H9 (cell line): ENCODE measurements around the gene AP2A1. TPM values are rescaled to one million over a fixed set of nuclear protein-coding genes. Genes with fewer than 3 reads are reported as not detected.
A peak's percentile ranks its signal among the peaks of the same experiment; 100 is the strongest.

Experiments
- DNase-seq: peaks from one replicate; pipeline ENCODE4 v3.0.0-alpha.2; 2017
- H2AFZ ChIP-seq: one replicate; pipeline ENCODE4 v1.6.1; 2013; ENCODE audit warnings: mild to moderate bottlenecking, low read length, control low read depth, moderate library complexity
- H2AK5ac ChIP-seq: 2 replicates; pipeline ENCODE4 v1.6.1; 2013; ENCODE audit warnings: low read length, control low read depth, mixed read lengths; ENCODE audit not compliant: insufficient read length
- H2BK120ac ChIP-seq: one replicate; pipeline ENCODE4 v1.6.1; 2013; ENCODE audit warnings: low read depth, mild to moderate bottlenecking, low read length, control low read depth, inconsistent platforms; ENCODE audit not compliant: poor library complexity, severe bottlenecking
- H2BK12ac ChIP-seq: 2 replicates; pipeline ENCODE4 v1.6.1; 2013; ENCODE audit warnings: low read length, control low read depth, mixed read lengths, low read depth; ENCODE audit not compliant: insufficient read length
- H2BK15ac ChIP-seq: 2 replicates; pipeline ENCODE4 v1.6.1; 2013; ENCODE audit warnings: low read depth, low read length, control low read depth
- H2BK20ac ChIP-seq: one replicate; pipeline ENCODE4 v1.6.1; 2013; ENCODE audit warnings: low read depth, mild to moderate bottlenecking, low read length, control low read depth, inconsistent platforms; ENCODE audit not compliant: poor library complexity, severe bottlenecking
- H2BK5ac ChIP-seq: 2 replicates; pipeline ENCODE4 v1.6.1; 2013; ENCODE audit warnings: low read length, control low read depth, mixed read lengths; ENCODE audit not compliant: insufficient read length
- H3K14ac ChIP-seq: 2 replicates; pipeline ENCODE4 v1.6.1; 2013; ENCODE audit warnings: low read length, control low read depth; ENCODE audit not compliant: insufficient read depth
- H3K18ac ChIP-seq: 2 replicates; pipeline ENCODE4 v1.6.1; 2013; ENCODE audit warnings: low read depth, mild to moderate bottlenecking, mixed read lengths, low read length, control low read depth; ENCODE audit not compliant: insufficient read length
- H3K23ac ChIP-seq: 2 replicates; pipeline ENCODE4 v1.6.1; 2013; ENCODE audit warnings: low read length, control low read depth, mixed read lengths, low read depth; ENCODE audit not compliant: insufficient read length
- H3K23me2 ChIP-seq: 2 replicates; pipeline ENCODE4 v1.6.1; 2013; ENCODE audit warnings: low read depth, mild to moderate bottlenecking, mixed read lengths, low read length, control low read depth; ENCODE audit not compliant: insufficient read length, poor library complexity, severe bottlenecking
- H3K27ac ChIP-seq: 2 replicates; pipeline ENCODE4 v1.5.1; 2013; ENCODE audit warnings: low read length, control low read depth, mixed read lengths, low read depth; ENCODE audit not compliant: insufficient read length
- H3K27me3 ChIP-seq: 2 replicates; pipeline ENCODE4 v1.6.1; 2013; ENCODE audit warnings: low read length, control low read depth, inconsistent platforms; ENCODE audit not compliant: insufficient read depth
- H3K4ac ChIP-seq: 2 replicates; pipeline ENCODE4 v1.6.1; 2013; ENCODE audit warnings: low read depth, mild to moderate bottlenecking, control low read depth, inconsistent platforms, low read length, moderate library complexity
- H3K4me1 ChIP-seq: 2 replicates; pipeline ENCODE4 v1.6.1; 2013; ENCODE audit warnings: low read length, control low read depth, inconsistent platforms; ENCODE audit not compliant: insufficient read depth
- H3K4me2 ChIP-seq: 2 replicates; pipeline ENCODE4 v1.6.1; 2013; ENCODE audit warnings: low read length, control low read depth, mixed read lengths; ENCODE audit not compliant: insufficient read length, insufficient read depth
- H3K56ac ChIP-seq: 2 replicates; pipeline ENCODE4 v1.6.1; 2013; ENCODE audit warnings: low read depth, mild to moderate bottlenecking, mixed read lengths, low read length, control low read depth; ENCODE audit not compliant: insufficient read length
- H3K79me1 ChIP-seq: 2 replicates; pipeline ENCODE4 v1.6.1; 2013; ENCODE audit warnings: low read depth, mild to moderate bottlenecking, moderate library complexity, low read length, control low read depth, inconsistent platforms; ENCODE audit not compliant: insufficient read depth, poor library complexity, severe bottlenecking
- H3K79me2 ChIP-seq: 2 replicates; pipeline ENCODE4 v1.6.1; 2013; ENCODE audit warnings: low read length, control low read depth, inconsistent platforms; ENCODE audit not compliant: insufficient read depth
- H3K9ac ChIP-seq: 2 replicates; pipeline ENCODE4 v1.6.1; 2013; ENCODE audit warnings: low read length, control low read depth, mixed read lengths; ENCODE audit not compliant: insufficient read length; ENCODE audit errors: extremely low read depth
- H3K9me3 ChIP-seq: one replicate; pipeline ENCODE4 v1.6.1; 2013; ENCODE audit warnings: low read depth, low read length, inconsistent platforms; ENCODE audit not compliant: control insufficient read depth
- H3T11ph ChIP-seq: one replicate; pipeline ENCODE4 v1.6.1; 2013; ENCODE audit warnings: mild to moderate bottlenecking, low read length, control low read depth, inconsistent platforms
- H4K20me1 ChIP-seq: one replicate; pipeline ENCODE4 v1.6.1; 2013; ENCODE audit not compliant: control insufficient read depth, insufficient read length, insufficient read depth
- H4K5ac ChIP-seq: 2 replicates; pipeline ENCODE4 v1.6.1; 2013; ENCODE audit warnings: low read depth, mild to moderate bottlenecking, mixed read lengths, low read length, control low read depth; ENCODE audit not compliant: insufficient read length
- H4K8ac ChIP-seq: replicated peaks from 2 replicates; pipeline ENCODE4 v1.6.1; 2013; ENCODE audit warnings: low read length, control low read depth, mixed read lengths, low read depth; ENCODE audit not compliant: insufficient read length
- H4K91ac ChIP-seq: 2 replicates; pipeline ENCODE4 v1.6.1; 2013; ENCODE audit warnings: low read depth, mild to moderate bottlenecking, moderate library complexity, mixed read lengths, low read length, control low read depth; ENCODE audit not compliant: insufficient read length
- H3K27ac Mint-ChIP-seq, 3 experiments: 2 replicates in 2 of 3; 3 replicates in 1 of 3; pipeline ENCODE4 v1.8.0; 2020 to 2021; ENCODE audit warnings: mixed read lengths in 3 of 3, mild to moderate bottlenecking in 1 of 3, moderate library complexity in 1 of 3
- H3K27me3 Mint-ChIP-seq: 2 replicates; pipeline ENCODE4 v1.8.0; 2021; ENCODE audit warnings: low read depth, mild to moderate bottlenecking, moderate library complexity, mixed read lengths
- H3K36me3 Mint-ChIP-seq, 3 experiments: 2 replicates in 2 of 3; 3 replicates in 1 of 3; pipeline ENCODE4 v1.8.0; 2020 to 2021; ENCODE audit warnings: low read depth in 3 of 3, mixed read lengths in 3 of 3; ENCODE audit not compliant: insufficient read depth in 1 of 3
- H3K4me1 Mint-ChIP-seq, 2 experiments: 2 replicates each; pipeline ENCODE4 v1.8.0; 2020; ENCODE audit warnings: mixed read lengths in 2 of 2
- H3K4me3 Mint-ChIP-seq, 2 experiments: 2 replicates in 1 of 2; 3 replicates in 1 of 2; pipeline ENCODE4 v1.8.0; 2020 to 2021; ENCODE audit warnings: mild to moderate bottlenecking in 2 of 2, mixed read lengths in 2 of 2, moderate library complexity in 1 of 2
- H3K9me3 Mint-ChIP-seq, 2 experiments: 2 replicates in 1 of 2; 3 replicates in 1 of 2; pipeline ENCODE4 v1.8.0; 2020; ENCODE audit warnings: mild to moderate bottlenecking in 2 of 2, mixed read lengths in 2 of 2, moderate library complexity in 1 of 2
- WGBS: extraction: QIAGEN DNeasy Blood & Tissue Kit; methylation state at CpG from one replicate; pipeline ENCODE4 v1.1.7; 2013; ENCODE audit warnings: missing lambda C conversion rate, low lambda C conversion rate, mixed read lengths; ENCODE audit not compliant: insufficient read length; ENCODE audit errors: extremely low coverage; 5-methylcytosine and 5-hydroxymethylcytosine counted together
- total RNA-seq: library from RNA; stranded (reverse); gene quantifications from 2 replicates; pipeline ENCODE4 v1.2.1, GENCODE V29; 2021
- TF ChIP-seq, protein P1 (sequence below): fragments of 200-600 bp; sonication (generic); conservative IDR thresholded peaks from 3 replicates; pipeline ENCODE4 v1.8.0; 2021; ENCODE audit warnings: antibody characterized with exemption, mild to moderate bottlenecking

AP2A1 gene
- total RNA-seq, 1 experiment from 2014 or later = 108 TPM

DNA sequence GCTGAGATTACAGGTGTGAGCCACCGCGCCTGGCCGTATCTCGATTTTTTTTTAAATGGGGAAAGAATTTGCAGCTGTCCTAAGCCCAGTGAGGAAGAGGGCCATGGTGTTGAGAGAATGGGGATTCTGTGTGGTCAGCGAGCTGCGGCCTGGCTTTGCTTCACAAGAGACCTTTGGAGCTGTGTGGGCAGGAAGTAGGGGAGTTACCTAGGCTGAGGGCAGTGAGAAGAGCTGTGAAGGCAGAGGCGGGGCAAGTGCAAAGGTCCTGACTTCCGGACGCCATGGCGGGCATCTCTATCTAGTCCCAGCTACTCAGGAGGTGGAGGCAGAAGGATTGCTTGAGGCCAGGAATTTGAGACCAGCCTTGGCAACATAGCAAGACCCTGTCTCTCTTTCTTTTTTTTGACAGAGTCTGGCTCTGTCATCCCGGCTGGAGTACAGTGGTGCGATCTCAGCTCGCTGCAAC lies 4.9 kb downstream of the AP2A1 start:
- Histone ChIP-seq H4K20me1 (no peaks in the 10 kb centered on the region), H3K4ac (no peak overlapping the region), H3K56ac (no peak overlapping the region), H2BK12ac (no peak overlapping the region), H4K91ac (no peak overlapping the region), H3K23me2 (peaks cover 7% of the 10 kb centered on the region), H3K4me1 (no peaks in the 10 kb centered on the region), H2BK5ac (no peak overlapping the region), H3K23ac (no peak overlapping the region), H3T11ph (no peak overlapping the region), H3K79me2 (peaks cover 8% of the 10 kb centered on the region; the same call in 1 of the 2 replicates), H2AFZ (no peak overlapping the region), H2BK15ac (no peak overlapping the region), H2AK5ac (no peak overlapping the region), H3K27me3 (no peaks in the 10 kb centered on the region), H4K8ac (no peak overlapping the region), H3K14ac (no peak overlapping the region), H2BK20ac (no peak overlapping the region), H3K27ac (no peak overlapping the region), H3K4me2 (no peak overlapping the region), H3K79me1 (peaks cover 13% of the 10 kb centered on the region), H4K5ac (no peak overlapping the region), H3K18ac (no peak overlapping the region), H3K9ac (no peak overlapping the region), H3K9me3 (no peaks in the 10 kb centered on the region), H2BK120ac (no peak overlapping the region)
- Mint-ChIP-seq H3K27me3 (no peaks in the 10 kb centered on the region), H3K27ac (peak overlapping the region in 2 of 3 experiments; percentile 27 to 38; a peak in 3 of 7 replicates), H3K36me3 (peaks cover 2 to 15% (median 13%) of the 10 kb centered on the region in 3 experiments), H3K9me3 (no peaks in the 10 kb centered on the region), H3K4me1 (peaks cover 17 to 19% of the 10 kb centered on the region in 2 experiments), H3K4me3 (peak overlapping the region in 1 of 2 experiments; percentile 2; a peak in 2 of 5 replicates)
- TF ChIP-seq, protein P1, sequence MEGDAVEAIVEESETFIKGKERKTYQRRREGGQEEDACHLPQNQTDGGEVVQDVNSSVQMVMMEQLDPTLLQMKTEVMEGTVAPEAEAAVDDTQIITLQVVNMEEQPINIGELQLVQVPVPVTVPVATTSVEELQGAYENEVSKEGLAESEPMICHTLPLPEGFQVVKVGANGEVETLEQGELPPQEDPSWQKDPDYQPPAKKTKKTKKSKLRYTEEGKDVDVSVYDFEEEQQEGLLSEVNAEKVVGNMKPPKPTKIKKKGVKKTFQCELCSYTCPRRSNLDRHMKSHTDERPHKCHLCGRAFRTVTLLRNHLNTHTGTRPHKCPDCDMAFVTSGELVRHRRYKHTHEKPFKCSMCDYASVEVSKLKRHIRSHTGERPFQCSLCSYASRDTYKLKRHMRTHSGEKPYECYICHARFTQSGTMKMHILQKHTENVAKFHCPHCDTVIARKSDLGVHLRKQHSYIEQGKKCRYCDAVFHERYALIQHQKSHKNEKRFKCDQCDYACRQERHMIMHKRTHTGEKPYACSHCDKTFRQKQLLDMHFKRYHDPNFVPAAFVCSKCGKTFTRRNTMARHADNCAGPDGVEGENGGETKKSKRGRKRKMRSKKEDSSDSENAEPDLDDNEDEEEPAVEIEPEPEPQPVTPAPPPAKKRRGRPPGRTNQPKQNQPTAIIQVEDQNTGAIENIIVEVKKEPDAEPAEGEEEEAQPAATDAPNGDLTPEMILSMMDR = no peak
- DNase-seq = no peak
- WGBS = no CpG with 5 or more reads among the region's 13 CpGs
